Upper lobe of right lung (tissue), 1 donor: ENCODE results near the gene PUDP. TPM values are rescaled to one million over a fixed set of nuclear protein-coding genes. Genes with fewer than 3 reads are reported as not detected.
A peak's percentile ranks its signal among the peaks of the same experiment; 100 is the strongest.

Experiments used
- ATAC-seq: fragments of 200-7000 bp; cut with Tn5 transposase; one replicate; pipeline ENCODE4 v1.9.1; 2020; ENCODE audit warnings: mild to moderate bottlenecking, moderate library complexity
- DNase-seq: peaks from one replicate; pipeline ENCODE4 v3.0.0-alpha.2; 2020
- H3K27ac ChIP-seq: fragments of 200-600 bp; one replicate; pipeline ENCODE4 v1.8.0; 2022
- H3K27me3 ChIP-seq: fragments of 200-600 bp; one replicate; pipeline ENCODE4 v1.8.0; 2022; ENCODE audit warnings: mild to moderate bottlenecking
- H3K36me3 ChIP-seq: fragments of 200-600 bp; one replicate; pipeline ENCODE4 v1.8.0; 2022
- H3K4me1 ChIP-seq: fragments of 200-600 bp; one replicate; pipeline ENCODE4 v1.8.0; 2022
- H3K4me3 ChIP-seq: fragments of 200-600 bp; one replicate; pipeline ENCODE4 v1.8.0; 2022; ENCODE audit warnings: mild to moderate bottlenecking
- H3K9me3 ChIP-seq: fragments of 200-600 bp; one replicate; pipeline ENCODE4 v1.8.0; 2022
- CTCF ChIP-seq: fragments of 200-600 bp; IDR thresholded peaks from one replicate; pipeline ENCODE4 v1.8.0; 2022; ENCODE audit warnings: antibody characterized with exemption
- intact Hi-C: fragments of 100-400 bp; cut with DNase I; formaldehyde crosslinking; loops from one replicate; pipeline ENCODE4 v1.11.0; 2022
- total RNA-seq: library from RNA; stranded (reverse); fragmentation: NEBNext Ultra II Directional; extraction: Animal tissue kit (Norgen Biotek cat#: 25700); gene quantifications from one replicate; pipeline ENCODE4 v1.2.1, GENCODE V29; 2021
- donor health status: DM: no; HTN: yes; CAD: no; lungs with severe emphysema.

Gene PUDP
- total RNA-seq, 1 donor from 2014 or later: 17.5 TPM

GRCh38 chrX:7072856-7073255 is 75.1 kb downstream of the PUDP start:
- intact Hi-C loops: no loop called here
- Histone ChIP-seq H3K27me3 (no peaks in the 10 kb centered on the region), H3K27ac (no peak overlapping the region), H3K36me3 (no peaks in the 10 kb centered on the region), H3K9me3 (no peaks in the 10 kb centered on the region), H3K4me1 (no peaks in the 10 kb centered on the region), H3K4me3 (no peak overlapping the region)
- ATAC-seq: no peak
- no peak for TF ChIP-seq CTCF
- DNase-seq: no peak

- no peak for TF ChIP-seq CTCF
- ATAC-seq: no peak
- no peaks in the 10 kb centered on the region for H3K9me3 ChIP-seq
- H3K36me3 ChIP-seq: no peaks in the 10 kb centered on the region
- intact Hi-C loops: no loop called here
- no peaks in the 10 kb centered on the region for H3K4me1 ChIP-seq
- DNase-seq: no peak
- H3K27ac ChIP-seq: no peak overlapping the region
- no peak overlapping the region for H3K4me3 ChIP-seq
- H3K27me3 ChIP-seq: no peaks in the 10 kb centered on the region
Measured at GRCh38 chrX:7071390-7071789, 76.6 kb downstream of the PUDP start.

GRCh38 chrX:7069556-7069955 is 78.4 kb downstream of the PUDP start:
- ATAC-seq (no peak), DNase-seq (no peak)
- H3K4me3 ChIP-seq: no peak overlapping the region
- intact Hi-C loops: no loop called here
- H3K27me3 ChIP-seq: no peaks in the 10 kb centered on the region
- no peaks in the 10 kb centered on the region for H3K4me1 ChIP-seq
- no peaks in the 10 kb centered on the region for H3K36me3 ChIP-seq
- no peaks in the 10 kb centered on the region for H3K9me3 ChIP-seq
- TF ChIP-seq CTCF: no peak
- no peak overlapping the region for H3K27ac ChIP-seq

- H3K9me3 ChIP-seq: no peaks in the 10 kb centered on the region
- ATAC-seq (peak; percentile 38), DNase-seq (no peak)
- no peak for TF ChIP-seq CTCF
- H3K4me3 ChIP-seq: no peak overlapping the region
- H3K36me3 ChIP-seq: no peaks in the 10 kb centered on the region
- no peak overlapping the region for H3K27ac ChIP-seq
- no peaks in the 10 kb centered on the region for H3K27me3 ChIP-seq
- intact Hi-C loops: no loop called here
- H3K4me1 ChIP-seq: no peaks in the 10 kb centered on the region
Measured at GRCh38 chrX:7068939-7069367, 79.0 kb downstream of the PUDP start.

GRCh38 chrX:7067256-7067655 is 80.7 kb downstream of the PUDP start:
- DNase-seq (no peak), ATAC-seq (no peak)
- no peak for TF ChIP-seq CTCF
- Histone ChIP-seq H3K27ac (no peak overlapping the region), H3K4me1 (no peaks in the 10 kb centered on the region), H3K4me3 (no peak overlapping the region), H3K27me3 (no peaks in the 10 kb centered on the region), H3K36me3 (no peaks in the 10 kb centered on the region), H3K9me3 (no peaks in the 10 kb centered on the region)
- intact Hi-C loops: no loop called here

- no peaks in the 10 kb centered on the region for H3K36me3 ChIP-seq
- ATAC-seq: no peak
Measured at GRCh38 chrX:7065473-7065872, 82.5 kb downstream of the PUDP start.

More at GRCh38 chrX:7065473-7065872, 82.5 kb downstream of the PUDP start:
- Histone ChIP-seq H3K27me3 (no peaks in the 10 kb centered on the region), H3K4me1 (no peaks in the 10 kb centered on the region), H3K4me3 (no peak overlapping the region), H3K9me3 (no peaks in the 10 kb centered on the region), H3K27ac (no peak overlapping the region)
- intact Hi-C loops: no loop called here
- no peak for DNase-seq
- no peak for TF ChIP-seq CTCF
